IPS-20b (cell line): ENCODE measurements around the gene FMN1.

ENCODE experiments used
- H3K27ac ChIP-seq: one replicate; pipeline ENCODE4 v1.5.1; 2013; ENCODE audit warnings: low read length
- H3K27me3 ChIP-seq: 2 replicates; pipeline ENCODE4 v1.6.1; 2013; ENCODE audit warnings: mild to moderate bottlenecking, low read length, inconsistent platforms; ENCODE audit not compliant: insufficient read depth
- H3K36me3 ChIP-seq: 2 replicates; pipeline ENCODE4 v1.6.1; 2013; ENCODE audit warnings: low read depth, mild to moderate bottlenecking, inconsistent platforms, low read length, moderate library complexity; ENCODE audit not compliant: insufficient read depth
- H3K4me1 ChIP-seq: 2 replicates; pipeline ENCODE4 v1.6.1; 2013; ENCODE audit warnings: mild to moderate bottlenecking, control low read depth, inconsistent platforms, low read length, moderate library complexity; ENCODE audit not compliant: insufficient read depth
- H3K4me3 ChIP-seq: 2 replicates; pipeline ENCODE4 v1.5.1; 2013; ENCODE audit warnings: mild to moderate bottlenecking, low read length, inconsistent platforms
- H3K9ac ChIP-seq: 2 replicates; pipeline ENCODE4 v1.6.1; 2013; ENCODE audit warnings: low read depth, mild to moderate bottlenecking, inconsistent platforms, low read length, moderate library complexity
- H3K9me3 ChIP-seq: 2 replicates; pipeline ENCODE4 v1.6.1; 2013; ENCODE audit warnings: mild to moderate bottlenecking, low read depth, low read length, inconsistent platforms; ENCODE audit not compliant: insufficient read depth

FMN1 gene

GRCh38 chr15:32870240-32871033, 324.1 kb downstream of the FMN1 start:
- H3K4me3 ChIP-seq: no peak overlapping the region
- no peak overlapping the region for H3K27ac ChIP-seq
- H3K9ac ChIP-seq: no peak overlapping the region
- H3K4me1 ChIP-seq: peaks cover 5% of the 10 kb centered on the region
- no peaks in the 10 kb centered on the region for H3K27me3 ChIP-seq
- H3K36me3 ChIP-seq: no peaks in the 10 kb centered on the region
- H3K9me3 ChIP-seq: no peaks in the 10 kb centered on the region

- no peaks in the 10 kb centered on the region for H3K27me3 ChIP-seq
- H3K36me3 ChIP-seq: no peaks in the 10 kb centered on the region
- peaks cover 5% of the 10 kb centered on the region for H3K4me1 ChIP-seq
- H3K27ac ChIP-seq: no peak overlapping the region
- no peak overlapping the region for H3K9ac ChIP-seq
- no peak overlapping the region for H3K4me3 ChIP-seq
- no peaks in the 10 kb centered on the region for H3K9me3 ChIP-seq
These were observed 324.7 kb downstream of the FMN1 start for GRCh38 chr15:32869776-32870175.

GRCh38 chr15:32867313-32867626, 327.2 kb downstream of the FMN1 start:
- no peak overlapping the region for H3K9ac ChIP-seq
- H3K9me3 ChIP-seq: no peaks in the 10 kb centered on the region
- H3K4me1 ChIP-seq: peaks cover 5% of the 10 kb centered on the region
- no peaks in the 10 kb centered on the region for H3K36me3 ChIP-seq
- no peaks in the 10 kb centered on the region for H3K27me3 ChIP-seq
- H3K4me3 ChIP-seq: no peak overlapping the region
- H3K27ac ChIP-seq: no peak overlapping the region

GRCh38 chr15:32866454-32867312, 327.8 kb downstream of the FMN1 start:
- no peak overlapping the region for H3K9ac ChIP-seq
- no peaks in the 10 kb centered on the region for H3K9me3 ChIP-seq
- no peak overlapping the region for H3K27ac ChIP-seq
- no peaks in the 10 kb centered on the region for H3K36me3 ChIP-seq
- peaks cover 6% of the 10 kb centered on the region for H3K4me1 ChIP-seq
- H3K4me3 ChIP-seq: no peak overlapping the region
- H3K27me3 ChIP-seq: no peaks in the 10 kb centered on the region

- H3K27me3 ChIP-seq: no peaks in the 10 kb centered on the region
- H3K9ac ChIP-seq: no peak overlapping the region
- H3K27ac ChIP-seq: no peak overlapping the region
- no peaks in the 10 kb centered on the region for H3K9me3 ChIP-seq
- H3K36me3 ChIP-seq: no peaks in the 10 kb centered on the region
- peaks cover 14% of the 10 kb centered on the region for H3K4me1 ChIP-seq
- no peak overlapping the region for H3K4me3 ChIP-seq
These were observed 329.7 kb downstream of the FMN1 start for GRCh38 chr15:32864841-32865240.

GRCh38 chr15:32864051-32864450, 330.5 kb downstream of the FMN1 start:
- Histone ChIP-seq H3K36me3 (no peaks in the 10 kb centered on the region), H3K9me3 (no peaks in the 10 kb centered on the region), H3K27me3 (no peaks in the 10 kb centered on the region), H3K27ac (no peak overlapping the region), H3K4me3 (no peak overlapping the region), H3K4me1 (peaks cover 14% of the 10 kb centered on the region), H3K9ac (no peak overlapping the region)

GRCh38 chr15:32861761-32862160, 332.8 kb downstream of the FMN1 start:
- peak overlapping the region; percentile 19; the same call in 1 of the 2 replicates for H3K9ac ChIP-seq

GRCh38 chr15:32861174-32861573, 333.3 kb downstream of the FMN1 start:
- peaks cover 13% of the 10 kb centered on the region for H3K4me1 ChIP-seq
- no peak overlapping the region for H3K4me3 ChIP-seq
- H3K36me3 ChIP-seq: no peaks in the 10 kb centered on the region
- no peaks in the 10 kb centered on the region for H3K27me3 ChIP-seq
- no peak overlapping the region for H3K27ac ChIP-seq
- H3K9ac ChIP-seq: no peak overlapping the region
- H3K9me3 ChIP-seq: no peaks in the 10 kb centered on the region

More at GRCh38 chr15:32861761-32862160, 332.8 kb downstream of the FMN1 start:
- no peaks in the 10 kb centered on the region for H3K36me3 ChIP-seq
- H3K27me3 ChIP-seq: no peaks in the 10 kb centered on the region
- H3K9me3 ChIP-seq: no peaks in the 10 kb centered on the region
- H3K4me3 ChIP-seq: no peak overlapping the region
- H3K27ac ChIP-seq: no peak overlapping the region
- peaks cover 11% of the 10 kb centered on the region for H3K4me1 ChIP-seq

- Histone ChIP-seq H3K4me1 (peaks cover 21% of the 10 kb centered on the region), H3K27me3 (no peaks in the 10 kb centered on the region), H3K9me3 (no peaks in the 10 kb centered on the region), H3K27ac (no peak overlapping the region), H3K9ac (no peak overlapping the region), H3K4me3 (no peak overlapping the region), H3K36me3 (no peaks in the 10 kb centered on the region)
These were observed 334.5 kb downstream of the FMN1 start for GRCh38 chr15:32859996-32860395.

- no peak overlapping the region for H3K27ac ChIP-seq
- no peaks in the 10 kb centered on the region for H3K9me3 ChIP-seq
- H3K36me3 ChIP-seq: no peaks in the 10 kb centered on the region
- H3K4me1 ChIP-seq: peaks cover 21% of the 10 kb centered on the region
- H3K9ac ChIP-seq: no peak overlapping the region
- H3K27me3 ChIP-seq: no peaks in the 10 kb centered on the region
- H3K4me3 ChIP-seq: no peak overlapping the region
These were observed 335.3 kb downstream of the FMN1 start for GRCh38 chr15:32859251-32859650.

GRCh38 chr15:32857732-32858131, 336.8 kb downstream of the FMN1 start:
- Histone ChIP-seq H3K27me3 (no peaks in the 10 kb centered on the region), H3K36me3 (no peaks in the 10 kb centered on the region), H3K4me3 (no peak overlapping the region), H3K27ac (no peak overlapping the region), H3K4me1 (peaks cover 21% of the 10 kb centered on the region), H3K9ac (no peak overlapping the region), H3K9me3 (no peaks in the 10 kb centered on the region)

GRCh38 chr15:32856753-32857152, 337.8 kb downstream of the FMN1 start:
- no peak overlapping the region for H3K27ac ChIP-seq
- H3K27me3 ChIP-seq: no peaks in the 10 kb centered on the region
- H3K9ac ChIP-seq: no peak overlapping the region

More at GRCh38 chr15:32856753-32857152, 337.8 kb downstream of the FMN1 start:
- H3K36me3 ChIP-seq: no peaks in the 10 kb centered on the region
- peaks cover 20% of the 10 kb centered on the region for H3K4me1 ChIP-seq
- H3K9me3 ChIP-seq: no peaks in the 10 kb centered on the region
- H3K4me3 ChIP-seq: no peak overlapping the region
